CD14-positive monocyte (primary cell): ENCODE measurements around the gene RFC2. TPM values are rescaled to one million over a fixed set of nuclear protein-coding genes. Genes with fewer than 3 reads are reported as not detected.
A peak's percentile ranks its signal among the peaks of the same experiment; 100 is the strongest.

Experiments used
- DNase-seq, 3 donors: peaks; one replicate each; pipeline ENCODE4 v3.0.0-alpha.2; 2011 to 2022
- H2AFZ ChIP-seq: 2 replicates; pipeline ENCODE4 v1.6.0; 2012; ENCODE audit warnings: mild to moderate bottlenecking, low read depth, low read length, inconsistent platforms; ENCODE audit not compliant: insufficient read depth, poor library complexity, severe bottlenecking
- H3K27ac ChIP-seq, 2 donors: 1 replicate in 1 of 2; 2 replicates in 1 of 2; pipeline ENCODE4 v1.5.1; 2012 to 2013; ENCODE audit warnings: low read length in 2 of 2, control low read depth in 1 of 2, inconsistent platforms in 1 of 2, low read depth in 1 of 2, mild to moderate bottlenecking in 1 of 2
- H3K27me3 ChIP-seq, 2 donors: one replicate each; pipeline versions ENCODE4 v1.6.0 to v1.6.1; 2011 to 2013; ENCODE audit warnings: low read length in 2 of 2; ENCODE audit not compliant: control insufficient read depth in 2 of 2, insufficient read depth in 2 of 2
- H3K36me3 ChIP-seq, 2 donors: replicated peaks in 1 of 2; 1 replicate in 1 of 2; 2 replicates in 1 of 2; pipeline versions ENCODE4 v1.5.1 to v1.6.1; 2012 to 2013; ENCODE audit warnings: low read length in 2 of 2, control low read depth in 1 of 2, inconsistent platforms in 1 of 2, mild to moderate bottlenecking in 1 of 2; ENCODE audit not compliant: insufficient read depth in 2 of 2, control insufficient read depth in 1 of 2
- H3K4me1 ChIP-seq, 2 donors: 1 replicate in 1 of 2; 2 replicates in 1 of 2; pipeline versions ENCODE4 v1.5.1 to v1.6.1; 2012 to 2013; ENCODE audit warnings: low read length in 2 of 2, control low read depth in 1 of 2, inconsistent platforms in 1 of 2, mild to moderate bottlenecking in 1 of 2, moderate library complexity in 1 of 2; ENCODE audit not compliant: insufficient read depth in 2 of 2, control insufficient read depth in 1 of 2
- H3K4me2 ChIP-seq: replicated peaks from 2 replicates; pipeline ENCODE3; 2012; ENCODE audit warnings: low read length, moderate library complexity, mild to moderate bottlenecking; ENCODE audit not compliant: poor library complexity, severe bottlenecking; ENCODE audit errors: extremely low read depth
- H3K4me3 ChIP-seq, 3 experiments: fragments of 200-600 bp in 1 of 3; sonication (generic) in 1 of 3; replicated peaks in 1 of 3; 1 replicate in 2 of 3; 2 replicates in 1 of 3; pipeline ENCODE4 v1.5.1; 2011 to 2013; ENCODE audit warnings: low read length in 3 of 3, mild to moderate bottlenecking in 3 of 3, control low read depth in 2 of 3, low read depth in 2 of 3, inconsistent platforms in 1 of 3, moderate library complexity in 1 of 3
- H3K79me2 ChIP-seq: 2 replicates; pipeline ENCODE4 v1.6.0; 2012; ENCODE audit warnings: mild to moderate bottlenecking, control low read depth, inconsistent platforms, low read length, moderate library complexity; ENCODE audit not compliant: insufficient read depth
- H3K9ac ChIP-seq: 2 replicates; pipeline ENCODE4 v1.6.0; 2017; ENCODE audit warnings: low read length, mild to moderate bottlenecking; ENCODE audit not compliant: insufficient read depth, poor library complexity, severe bottlenecking
- H3K9me3 ChIP-seq, 2 donors: replicated peaks in 1 of 2; 1 replicate in 1 of 2; 2 replicates in 1 of 2; pipeline versions ENCODE4 v1.5.1 to v1.6.1; 2012 to 2013; ENCODE audit warnings: low read length in 2 of 2, control low read depth in 1 of 2; ENCODE audit not compliant: control insufficient read depth in 1 of 2, insufficient read depth in 1 of 2
- H4K20me1 ChIP-seq: 2 replicates; pipeline ENCODE4 v1.6.0; 2012; ENCODE audit warnings: mild to moderate bottlenecking, low read length, control low read depth, moderate library complexity; ENCODE audit not compliant: insufficient read depth
- H3K27ac Mint-ChIP-seq, 7 donors: one replicate each; pipeline ENCODE4 v1.8.0; 2020; ENCODE audit warnings: mild to moderate bottlenecking in 7 of 7, mixed read lengths in 7 of 7, moderate library complexity in 6 of 7, inconsistent platforms in 2 of 7
- H3K27me3 Mint-ChIP-seq, 3 donors: one replicate each; pipeline ENCODE4 v1.8.0; 2021 to 2022; ENCODE audit warnings: low read depth in 3 of 3, mild to moderate bottlenecking in 3 of 3, mixed read lengths in 3 of 3, moderate library complexity in 3 of 3, inconsistent platforms in 1 of 3
- H3K36me3 Mint-ChIP-seq, 2 donors: one replicate each; pipeline ENCODE4 v1.8.0; 2020; ENCODE audit warnings: mixed read lengths in 2 of 2, inconsistent platforms in 1 of 2, mild to moderate bottlenecking in 1 of 2
- H3K4me1 Mint-ChIP-seq: one replicate; pipeline ENCODE4 v1.8.0; 2020; ENCODE audit warnings: mild to moderate bottlenecking, mixed read lengths
- H3K4me3 Mint-ChIP-seq, 2 donors: one replicate each; pipeline ENCODE4 v1.8.0; 2020; ENCODE audit warnings: mild to moderate bottlenecking in 2 of 2, mixed read lengths in 2 of 2, moderate library complexity in 1 of 2
- H3K9me3 Mint-ChIP-seq, 7 donors: one replicate each; pipeline ENCODE4 v1.8.0; 2020 to 2022; ENCODE audit warnings: mixed read lengths in 7 of 7, mild to moderate bottlenecking in 6 of 7, moderate library complexity in 6 of 7, inconsistent platforms in 2 of 7
- WGBS: methylation state at CpG from one replicate; pipeline ENCODE4 v1.1.5; 2013; ENCODE audit warnings: missing lambda C conversion rate; ENCODE audit not compliant: insufficient coverage; 5-methylcytosine and 5-hydroxymethylcytosine counted together
- intact Hi-C, 2 donors: fragments of 100-400 bp; cut with micrococcal nuclease; formaldehyde crosslinking; loops; one replicate each; pipeline versions ENCODE4 v1.15.0 to v1.15.1; 2023
- polyA plus RNA-seq, 3 donors: library from polyadenylated mRNA; depleted of rRNA in 1 of 3; unstranded in 2 of 3; stranded (reverse) in 1 of 3; fragments of 300-500 nt in 2 of 3; fragments of >200 nt in 1 of 3; fragmentation: Illumina TruSeq in 2 of 3; gene quantifications; 1 replicate in 2 of 3; 2 replicates in 1 of 3; pipeline ENCODE4 v1.2.3, GENCODE V29; 2012 to 2021
- TF ChIP-seq, protein P1 (sequence below): fragments of 200-600 bp; IDR thresholded peaks from one replicate; pipeline ENCODE4 v1.8.0; 2022; ENCODE audit warnings: antibody characterized with exemption, mild to moderate bottlenecking

The RFC2 gene
- polyA plus RNA-seq, 3 donors: 12.8 to 42.1 (median 33.5) TPM

DNA sequence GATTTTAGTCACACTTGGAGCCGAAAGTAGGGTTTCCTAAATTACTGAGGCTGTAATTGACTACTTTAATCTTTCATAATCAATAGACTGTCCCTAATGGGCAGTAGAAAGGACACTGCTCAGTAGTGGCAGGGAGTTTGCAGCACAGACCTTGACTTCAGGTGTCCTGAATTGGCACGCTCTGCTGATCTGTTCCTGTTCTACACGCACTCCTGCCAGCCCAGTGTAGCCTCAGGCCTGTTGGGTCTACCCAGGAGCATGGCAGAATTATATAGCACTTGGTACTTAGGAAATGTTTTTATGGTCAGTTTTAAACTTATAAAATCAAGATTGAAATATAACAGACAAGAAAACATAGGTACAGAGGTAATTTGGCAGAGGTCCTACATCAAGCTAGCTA, 71.1 kb downstream of the RFC2 start:
- H3K36me3 Mint-ChIP-seq: peaks cover 28 to 65% of the 10 kb centered on the region in 2 donors
- peaks cover 18 to 69% of the 10 kb centered on the region in 2 donors for H3K36me3 ChIP-seq

DNA sequence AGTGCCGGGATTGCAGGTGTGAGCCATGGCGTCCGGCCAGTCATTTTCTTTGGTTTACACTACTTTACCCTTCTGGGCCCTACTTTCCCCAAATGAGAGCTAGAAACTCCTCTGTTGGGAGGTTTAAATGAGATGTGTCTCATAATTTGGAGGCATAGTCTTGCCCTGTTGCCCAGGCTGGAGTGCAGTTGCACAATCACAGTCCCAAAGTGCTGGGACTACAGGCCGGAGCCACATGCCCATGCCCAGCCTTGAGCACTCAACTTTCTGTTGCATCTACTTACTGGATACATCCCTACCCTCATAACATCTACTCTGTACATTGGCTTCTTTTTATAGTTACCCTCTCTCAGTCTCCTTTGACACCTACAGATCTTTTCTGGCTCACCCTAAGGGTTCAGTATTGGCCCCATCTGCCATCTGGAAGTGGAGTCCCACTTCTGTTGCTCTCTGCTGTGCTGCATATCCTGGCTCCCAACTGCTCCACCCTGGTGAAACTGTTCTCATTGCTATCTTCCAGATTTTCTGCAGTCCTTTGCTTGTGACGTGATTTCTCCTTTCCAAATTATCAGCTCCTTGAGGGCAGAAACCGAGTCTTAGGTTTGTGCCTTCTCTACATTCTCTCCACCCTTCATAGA, 71.6 kb downstream of the RFC2 start:
- Mint-ChIP-seq H3K36me3 (peaks cover 22 to 60% of the 10 kb centered on the region in 2 donors), H3K9me3 (peaks cover 0 to 1% (median 0%) of the 10 kb centered on the region in 7 donors), H3K27ac (peak overlapping the region in 6 of 7 donors; percentile 30 to 83 (median 52)), H3K4me3 (no peak overlapping the region), H3K27me3 (no peaks in the 10 kb centered on the region), H3K4me1 (peaks cover 57% of the 10 kb centered on the region)
- DNase-seq: no peak
- Histone ChIP-seq H3K27me3 (no peaks in the 10 kb centered on the region), H3K79me2 (peaks cover 100% of the 10 kb centered on the region), H3K9ac (no peak overlapping the region), H3K4me1 (peaks cover 10 to 21% of the 10 kb centered on the region in 2 donors), H3K4me3 (no peak overlapping the region), H3K36me3 (peaks cover 13 to 67% of the 10 kb centered on the region in 2 donors), H3K4me2 (no peak overlapping the region), H2AFZ (no peak overlapping the region), H3K9me3 (no peaks in the 10 kb centered on the region), H3K27ac (peak overlapping the region in 1 of 2 donors; percentile 50), H4K20me1 (peaks cover 100% of the 10 kb centered on the region)
- intact Hi-C loops: loop anchor here in 1 of 2 donors (5.0 kb wide), 1 partner anchor 115 kb away; no protein-coding TSS in a partner anchor
- WGBS: 71% methylated on average over 1 of the region's 6 CpGs
- TF ChIP-seq, protein P1, sequence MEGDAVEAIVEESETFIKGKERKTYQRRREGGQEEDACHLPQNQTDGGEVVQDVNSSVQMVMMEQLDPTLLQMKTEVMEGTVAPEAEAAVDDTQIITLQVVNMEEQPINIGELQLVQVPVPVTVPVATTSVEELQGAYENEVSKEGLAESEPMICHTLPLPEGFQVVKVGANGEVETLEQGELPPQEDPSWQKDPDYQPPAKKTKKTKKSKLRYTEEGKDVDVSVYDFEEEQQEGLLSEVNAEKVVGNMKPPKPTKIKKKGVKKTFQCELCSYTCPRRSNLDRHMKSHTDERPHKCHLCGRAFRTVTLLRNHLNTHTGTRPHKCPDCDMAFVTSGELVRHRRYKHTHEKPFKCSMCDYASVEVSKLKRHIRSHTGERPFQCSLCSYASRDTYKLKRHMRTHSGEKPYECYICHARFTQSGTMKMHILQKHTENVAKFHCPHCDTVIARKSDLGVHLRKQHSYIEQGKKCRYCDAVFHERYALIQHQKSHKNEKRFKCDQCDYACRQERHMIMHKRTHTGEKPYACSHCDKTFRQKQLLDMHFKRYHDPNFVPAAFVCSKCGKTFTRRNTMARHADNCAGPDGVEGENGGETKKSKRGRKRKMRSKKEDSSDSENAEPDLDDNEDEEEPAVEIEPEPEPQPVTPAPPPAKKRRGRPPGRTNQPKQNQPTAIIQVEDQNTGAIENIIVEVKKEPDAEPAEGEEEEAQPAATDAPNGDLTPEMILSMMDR: no peak

More for the DNA sequence above, 71.1 kb downstream of the RFC2 start:
- no peaks in the 10 kb centered on the region for H3K27me3 ChIP-seq
- peaks cover 100% of the 10 kb centered on the region for H3K79me2 ChIP-seq
- no peak overlapping the region for H2AFZ ChIP-seq
- peaks cover 100% of the 10 kb centered on the region for H4K20me1 ChIP-seq
- peak overlapping the region in 1 of 2 donors; percentile 25 for H3K27ac ChIP-seq
- H3K4me1 ChIP-seq: peaks cover 10 to 15% of the 10 kb centered on the region in 2 donors
- H3K4me3 Mint-ChIP-seq: no peak overlapping the region
- peaks cover 53% of the 10 kb centered on the region for H3K4me1 Mint-ChIP-seq
- no peak overlapping the region for H3K4me2 ChIP-seq
- 100% methylated on average over 1 of the region's 3 CpGs for WGBS
- H3K9ac ChIP-seq: no peak overlapping the region
- TF ChIP-seq, protein P1: no peak
- H3K9me3 ChIP-seq: no peaks in the 10 kb centered on the region
- no peaks in the 10 kb centered on the region for H3K27me3 Mint-ChIP-seq
- H3K9me3 Mint-ChIP-seq: peaks cover 0 to 1% (median 0%) of the 10 kb centered on the region in 7 donors
- H3K27ac Mint-ChIP-seq: peak overlapping the region in 4 of 7 donors; percentile 6 to 76 (median 37)
- intact Hi-C loops: loop anchor here in 1 of 2 donors (5.0 kb wide), 1 partner anchor 116 kb away; no protein-coding TSS in a partner anchor
- DNase-seq: no peak
- H3K4me3 ChIP-seq: no peak overlapping the region
